HG02610 (cell line): ENCODE measurements around the gene SPR.

Experiments
- ATAC-seq: cut with Tn5 transposase; IDR thresholded peaks from one replicate; pipeline ENCODE4 v1.9.1; 2021; ENCODE audit warnings: mild to moderate bottlenecking, moderate library complexity; ENCODE audit not compliant: unreplicated experiment

Gene SPR

GRCh38 chr2:72887032-72887739, at the start of gene SPR:
Gene SPR (plus strand): TSS chr2:72887408. CDS start chr2:72887433, 25 bp downstream.
- ATAC-seq, result peak; percentile 91

GRCh38 chr2:72840066-72840465, 47.1 kb upstream of the SPR start:
- no peak for ATAC-seq

- no peak for ATAC-seq
Observed at GRCh38 chr2:72841462-72842125, 45.6 kb upstream of the SPR start.

- no peak for ATAC-seq
Observed at GRCh38 chr2:72843301-72843700, 43.9 kb upstream of the SPR start.

DNA sequence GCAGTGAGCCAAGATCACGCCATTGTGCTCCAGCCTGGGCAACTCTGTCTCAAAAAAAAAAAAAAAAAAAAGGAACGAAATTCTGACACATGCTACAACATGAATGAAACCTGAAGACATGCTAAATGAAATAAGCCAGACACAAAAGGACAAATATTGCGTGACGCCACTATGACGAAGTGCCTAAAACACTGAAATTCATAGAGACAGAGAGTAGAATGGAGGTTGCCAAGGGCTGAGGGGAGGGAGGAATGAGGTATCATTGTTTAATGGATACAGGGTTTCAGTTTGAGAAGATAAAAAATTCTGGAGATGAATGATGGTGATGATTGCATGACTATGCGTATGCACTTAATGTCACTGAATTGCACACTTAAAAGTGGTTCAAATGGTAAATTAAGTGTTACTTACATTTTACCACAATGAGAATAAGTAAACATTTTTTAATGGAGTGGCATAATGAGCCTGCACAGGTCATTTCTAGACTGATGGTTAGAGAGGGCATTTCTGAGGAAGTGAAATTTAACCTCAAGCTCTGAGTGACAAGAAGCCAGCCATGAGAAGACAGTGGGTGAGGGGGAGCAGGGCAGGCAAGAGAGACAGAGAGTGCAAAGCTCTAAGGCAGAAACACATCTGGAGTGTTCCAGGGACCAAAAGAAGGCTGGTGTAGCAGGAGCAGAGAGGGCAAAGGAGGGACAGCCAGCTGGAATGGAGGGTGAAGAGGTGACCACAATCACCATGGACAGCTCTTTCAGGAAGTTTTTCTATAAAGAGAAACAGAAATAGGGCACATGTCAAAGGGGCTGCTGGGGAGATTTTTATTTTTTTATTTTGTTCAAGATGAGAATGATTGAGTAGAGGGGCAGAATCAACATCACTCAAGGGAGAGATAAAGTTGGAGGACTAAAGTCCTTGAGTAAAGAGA, 40.8 kb upstream of the SPR start:
- peak; percentile 90 for ATAC-seq

GRCh38 chr2:72847534-72848315, 39.5 kb upstream of the SPR start:
- ATAC-seq, result no peak

GRCh38 chr2:72848436-72849137, 38.6 kb upstream of the SPR start:
- ATAC-seq, result no peak

GRCh38 chr2:72849138-72849462, 38.1 kb upstream of the SPR start:
- ATAC-seq, result no peak

DNA sequence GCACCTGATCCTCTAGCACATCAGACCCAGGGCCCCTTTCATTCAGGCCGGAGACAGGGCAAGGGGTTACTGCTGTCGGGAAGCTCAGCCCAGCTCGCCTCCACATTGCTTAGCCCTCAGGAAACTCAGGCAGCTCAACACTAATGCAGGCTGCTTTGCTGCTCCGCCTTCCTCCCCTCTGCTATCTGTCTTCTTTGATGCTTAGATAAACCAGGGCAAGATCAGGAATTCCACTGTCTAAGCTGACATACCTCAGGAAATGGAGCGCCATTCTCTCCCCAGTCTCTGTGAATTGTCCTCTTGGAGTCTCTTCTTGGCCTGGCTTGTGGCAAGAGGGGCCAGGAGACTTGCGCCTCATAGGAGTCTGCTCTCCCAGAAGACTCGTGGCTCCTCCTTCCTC, 35.9 kb upstream of the SPR start:
- no peak for ATAC-seq

DNA sequence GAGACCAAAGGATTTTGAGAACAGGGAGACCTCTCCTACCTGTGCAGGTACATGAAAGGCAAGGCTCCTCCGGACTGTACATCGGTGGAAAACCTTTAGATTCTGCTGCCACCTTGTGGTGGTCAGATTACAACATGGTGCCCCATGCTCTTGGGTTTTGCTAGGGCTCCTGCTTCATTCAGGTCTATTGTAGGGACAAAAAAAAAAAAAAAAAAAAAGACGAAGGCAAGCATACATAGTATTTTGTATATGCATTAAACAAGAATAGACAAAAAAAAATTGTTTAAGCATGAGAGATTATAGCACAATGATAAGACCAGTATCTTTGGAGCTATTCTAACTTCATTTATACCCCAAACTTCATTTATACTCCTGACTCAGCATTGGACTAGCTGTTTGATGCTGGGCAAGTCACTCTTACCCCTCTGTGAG, 27.4 kb upstream of the SPR start:
- ATAC-seq, result peak; percentile 49

GRCh38 chr2:72862239-72862988, 24.8 kb upstream of the SPR start:
- peak; percentile 94 for ATAC-seq

DNA sequence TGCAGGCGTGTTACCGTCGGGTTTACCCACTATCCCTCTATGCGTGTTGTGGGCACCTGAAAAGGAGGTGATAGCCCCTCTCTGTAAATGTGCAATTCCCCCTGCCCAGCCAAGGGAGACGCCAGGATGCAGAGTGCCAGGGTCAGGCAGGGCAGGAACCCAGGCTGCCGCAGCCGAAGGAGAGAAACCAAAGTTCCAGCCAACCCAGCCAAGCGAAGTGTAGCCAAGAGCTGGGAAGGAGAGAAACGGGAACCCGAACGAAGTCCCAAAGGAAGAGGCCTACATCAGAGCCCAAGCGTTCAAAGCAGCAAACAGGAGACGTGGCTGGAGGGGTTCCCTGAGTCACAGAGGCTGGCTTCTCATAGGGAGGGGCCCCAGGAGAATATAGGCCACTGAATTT, 24.2 kb upstream of the SPR start:
- ATAC-seq, result no peak

DNA sequence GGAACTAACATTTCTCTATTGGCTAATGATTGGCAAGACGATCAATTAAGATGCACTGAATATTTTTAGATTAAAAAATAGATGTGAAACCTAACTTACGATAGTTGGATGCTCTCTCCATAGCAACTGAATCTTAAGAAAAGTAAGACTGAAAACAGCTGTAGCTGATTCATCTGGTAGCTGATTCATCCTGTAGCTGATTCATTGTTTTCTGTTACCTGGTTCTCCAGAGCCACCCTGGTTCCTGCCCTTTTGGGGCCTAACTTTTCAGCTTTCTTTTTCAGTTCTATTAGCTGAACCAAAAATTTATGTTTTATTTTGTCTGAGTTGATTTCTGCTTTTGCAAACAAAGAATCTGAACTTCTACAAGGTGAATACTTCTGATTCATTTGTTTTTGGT, 22.7 kb upstream of the SPR start:
- ATAC-seq, result peak; percentile 67

- no peak for ATAC-seq
Observed at GRCh38 chr2:72871060-72871459, 16.1 kb upstream of the SPR start.

DNA sequence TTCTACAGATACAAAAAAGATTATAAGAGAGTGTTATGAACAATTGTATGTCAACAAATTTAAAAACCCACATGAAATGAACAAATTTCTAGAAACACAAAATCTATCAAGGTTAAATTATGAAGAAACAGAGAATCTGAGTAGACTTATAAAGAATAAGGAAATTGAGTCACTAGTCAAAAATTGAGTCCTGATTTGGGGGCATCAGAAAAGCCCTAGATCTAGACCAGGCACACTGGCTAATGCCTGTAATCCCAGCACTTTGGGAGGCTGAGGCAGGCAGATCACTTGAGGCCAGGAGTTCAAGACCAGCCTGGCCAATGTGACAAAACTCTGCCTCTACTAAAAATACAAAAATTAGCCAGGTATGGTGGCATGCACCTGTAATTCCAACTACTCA, 15.3 kb upstream of the SPR start:
- no peak for ATAC-seq

DNA sequence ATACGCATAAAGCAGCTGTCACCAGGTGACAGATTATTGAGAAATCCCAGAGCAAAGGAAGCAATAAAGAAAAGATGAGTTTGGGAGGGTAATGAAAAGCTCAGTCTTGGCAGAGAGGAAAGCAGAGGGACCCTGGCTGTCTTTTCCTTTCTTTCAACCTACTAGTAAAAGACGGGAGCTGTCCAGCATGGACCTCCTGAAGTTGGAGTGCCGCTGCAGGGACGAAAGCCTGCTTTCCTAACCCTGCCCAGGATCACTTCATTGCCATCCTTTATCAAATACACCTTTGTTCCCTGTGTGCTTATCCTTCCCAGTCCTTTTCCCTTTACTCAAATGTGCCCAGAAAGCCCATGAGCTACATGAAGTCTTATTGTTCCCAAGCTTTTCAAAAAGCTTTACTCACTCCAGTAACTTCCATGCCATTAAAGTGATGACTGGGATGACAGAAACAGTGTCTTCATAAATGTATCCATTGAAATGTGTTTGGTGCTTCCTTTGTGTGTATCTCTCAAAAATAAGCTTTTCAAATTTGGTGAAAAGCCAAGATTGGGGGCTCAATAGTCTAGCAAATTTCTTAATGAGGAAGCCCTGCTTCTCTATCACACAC, 3.7 kb upstream of the SPR start:
- no peak for ATAC-seq

GRCh38 chr2:72886505-72887031, 640 bp upstream of the SPR start:
- ATAC-seq, result no peak

- ATAC-seq, result peak; percentile 31
Observed at GRCh38 chr2:72887740-72888437, 681 bp downstream of the SPR start.
